ENCODE data around the gene MYRF. TPM values are rescaled to one million over a fixed set of nuclear protein-coding genes. Genes with fewer than 3 reads are reported as not detected.

The MYRF gene
- total and polyA plus RNA-seq, 9 of the 15 experiments (the other 6 are each of a cell fraction or from before 2014, with no cell fraction given): 2.3 to 25.8 (median 7.1) TPM

DNA sequence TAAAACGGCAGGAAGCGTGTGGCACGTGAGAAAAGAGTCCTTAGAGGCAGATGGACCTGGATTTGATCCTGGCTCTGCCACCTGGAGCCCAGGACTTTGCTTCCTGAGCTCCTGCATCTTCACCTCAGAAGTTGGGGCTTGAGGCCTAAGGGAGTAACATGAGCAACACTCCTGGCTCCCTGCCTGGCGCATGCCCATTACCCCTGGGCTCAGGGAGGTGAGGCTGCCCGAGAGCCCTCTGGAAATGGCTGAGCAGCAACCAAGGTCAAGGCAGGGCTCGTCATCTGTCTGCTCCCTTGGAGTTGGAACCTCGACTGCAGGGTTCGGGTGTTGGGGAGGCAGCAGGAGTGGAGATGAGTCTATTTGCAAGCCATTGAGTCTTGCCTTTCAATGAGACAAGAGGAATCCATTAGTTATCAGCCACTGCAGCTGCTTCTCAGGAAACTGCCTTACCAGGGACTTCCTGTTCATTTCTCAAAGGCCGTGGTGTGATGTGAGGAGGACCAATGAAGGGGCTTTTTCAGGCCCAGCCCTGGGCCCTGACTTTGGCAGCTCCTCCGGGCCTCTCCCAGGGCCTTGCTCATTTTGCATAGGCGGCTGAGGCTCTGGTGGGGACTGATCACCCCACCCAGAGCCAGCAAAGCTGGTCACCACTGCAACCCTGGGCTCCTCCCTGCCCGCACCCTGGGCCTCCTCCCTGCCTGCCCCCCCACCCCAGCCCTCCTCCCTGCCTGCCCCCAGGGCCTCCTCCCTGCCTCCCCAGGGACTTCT, 82.0 kb downstream of the MYRF start (continued):
- TF ChIP-seq DLX4 (CRISPR knock-in tag; IDR thresholded peaks at IDR 0.05) (no peak), ZNF584 (CRISPR knock-in tag; IDR thresholded peaks at IDR 0.05; ENCODE audit: low read depth) (peak; percentile 64; the same call in 1 of the 2 replicates), CEBPG (CRISPR knock-in tag; IDR thresholded peaks at IDR 0.05) (peak; percentile 6; the same call in 1 of the 2 replicates), CEBPG (tag; conservative IDR thresholded peaks at IDR 0.05 in 1 of 2, IDR thresholded peaks at IDR 0.05 in 1 of 2) (no peak), SUPT5H (IDR thresholded peaks at IDR 0.05) (peak; percentile 62; the same call in 1 of the 2 replicates), FOXJ3 (CRISPR knock-in tag; IDR thresholded peaks at IDR 0.05) (no peak), CREB5 (CRISPR knock-in tag; IDR thresholded peaks at IDR 0.05) (no peak), PTTG1 (tag; IDR thresholded peaks at IDR 0.05; ENCODE audit: low read depth) (no peak), ZFPM2 (CRISPR knock-in tag; IDR thresholded peaks at IDR 0.05) (no peak), FUS (optimal IDR thresholded peaks at IDR 0.05; ENCODE audit: low read depth, low read length) (no peak), SAFB (IDR thresholded peaks at IDR 0.05; ENCODE audit: borderline replicate concordance, low read depth, low read length) (no peak), ZNF512 (tag; IDR thresholded peaks at IDR 0.05) (no peak), BRF1 (IDR thresholded peaks at IDR 0.05; ENCODE audit: borderline replicate concordance, extremely low read depth, insufficient read length) (no peak), CAMTA2 (CRISPR knock-in tag; conservative IDR thresholded peaks at IDR 0.05) (no peak), WHSC1 (IDR thresholded peaks at IDR 0.05; ENCODE audit: low read length) (no peak), ZBTB5 (IDR thresholded peaks at IDR 0.05) (no peak)
- TF ChIP-seq, protein P1, sequence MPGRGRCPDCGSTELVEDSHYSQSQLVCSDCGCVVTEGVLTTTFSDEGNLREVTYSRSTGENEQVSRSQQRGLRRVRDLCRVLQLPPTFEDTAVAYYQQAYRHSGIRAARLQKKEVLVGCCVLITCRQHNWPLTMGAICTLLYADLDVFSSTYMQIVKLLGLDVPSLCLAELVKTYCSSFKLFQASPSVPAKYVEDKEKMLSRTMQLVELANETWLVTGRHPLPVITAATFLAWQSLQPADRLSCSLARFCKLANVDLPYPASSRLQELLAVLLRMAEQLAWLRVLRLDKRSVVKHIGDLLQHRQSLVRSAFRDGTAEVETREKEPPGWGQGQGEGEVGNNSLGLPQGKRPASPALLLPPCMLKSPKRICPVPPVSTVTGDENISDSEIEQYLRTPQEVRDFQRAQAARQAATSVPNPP (IDR thresholded peaks at IDR 0.05; ENCODE audit: borderline replicate concordance, insufficient read depth, insufficient read length): no peak
- TF ChIP-seq, protein P2, sequence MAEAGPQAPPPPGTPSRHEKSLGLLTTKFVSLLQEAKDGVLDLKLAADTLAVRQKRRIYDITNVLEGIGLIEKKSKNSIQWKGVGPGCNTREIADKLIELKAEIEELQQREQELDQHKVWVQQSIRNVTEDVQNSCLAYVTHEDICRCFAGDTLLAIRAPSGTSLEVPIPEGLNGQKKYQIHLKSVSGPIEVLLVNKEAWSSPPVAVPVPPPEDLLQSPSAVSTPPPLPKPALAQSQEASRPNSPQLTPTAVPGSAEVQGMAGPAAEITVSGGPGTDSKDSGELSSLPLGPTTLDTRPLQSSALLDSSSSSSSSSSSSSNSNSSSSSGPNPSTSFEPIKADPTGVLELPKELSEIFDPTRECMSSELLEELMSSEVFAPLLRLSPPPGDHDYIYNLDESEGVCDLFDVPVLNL (CRISPR knock-in tag; IDR thresholded peaks at IDR 0.05; ENCODE audit: low read depth): no peak

Measured in K562 (cell line).